ENCODE data around the gene NEMP1. TPM values are rescaled to one million over a fixed set of nuclear protein-coding genes. Genes with fewer than 3 reads are reported as not detected.
A peak's percentile ranks its signal among the peaks of the same experiment; 100 is the strongest.
"Not testable (repeated sequence)": the region's sequence is repeated elsewhere in the genome, so short reads cannot be mapped to it uniquely, and the experiment has no call there.

NEMP1 gene
- total and polyA plus RNA-seq, 5 experiments from 2014 or later, result 2.6 to 29.5 (median 5.5) TPM

- no peaks in the 10 kb centered on the region for H3K9me3 Mint-ChIP-seq
- DNase-seq (peak in 1 of 10 donors; percentile 36), ATAC-seq (no peak)
- H3K27me3 Mint-ChIP-seq, result no peaks in the 10 kb centered on the region
- peak overlapping the region in 1 of 10 donors; percentile 12 for H3K4me3 Mint-ChIP-seq
- H3K36me3 Mint-ChIP-seq, result no peaks in the 10 kb centered on the region
- POLR2A ChIA-PET, result interaction anchor here (0.5 to 1.3 kb wide), 3 partner anchors 14 to 104 kb away, joined by 3 to 4 read pairs (median 3); no protein-coding TSS in a partner anchor
- H3K4me1 Mint-ChIP-seq, result peaks cover 25 to 33% (median 32%) of the 10 kb centered on the region in 4 donors
- H3K27ac Mint-ChIP-seq, result peak overlapping the region in 5 of 10 donors; percentile 6 to 77 (median 31)
Observed at GRCh38 chr12:57031789-57032188, 46.8 kb downstream of the NEMP1 start.

- Mint-ChIP-seq H3K36me3 (no peaks in the 10 kb centered on the region), H3K27me3 (no peaks in the 10 kb centered on the region), H3K9me3 (no peaks in the 10 kb centered on the region), H3K4me3 (peak overlapping the region in 7 of 10 donors; percentile 22 to 61 (median 46)), H3K27ac (peak overlapping the region in 7 of 10 donors; percentile 23 to 77 (median 50)), H3K4me1 (peaks cover 31 to 39% (median 38%) of the 10 kb centered on the region in 4 donors)
- POLR2A ChIA-PET, result interaction anchor here (0.5 to 1.3 kb wide), 2 partner anchors 19 to 104 kb away, joined by 3 to 4 read pairs; no protein-coding TSS in a partner anchor
- peak; percentile 69 to 72 for ATAC-seq
- DNase-seq, result peak in 4 of 10 donors; percentile 9 to 59 (median 28)
Observed at GRCh38 chr12:57031138-57031725, 47.4 kb downstream of the NEMP1 start.

GRCh38 chr12:57029457-57029856, 49.1 kb downstream of the NEMP1 start:
- no peak overlapping the region for H3K4me3 Mint-ChIP-seq
- peak overlapping the region in 2 of 10 donors; percentile 25 to 39 for H3K27ac Mint-ChIP-seq
- no peaks in the 10 kb centered on the region for H3K27me3 Mint-ChIP-seq
- DNase-seq, result peak in 1 of 10 donors; percentile 53
- POLR2A ChIA-PET, result interaction anchor here (1.3 kb wide), 1 partner anchor 18 kb away, joined by 3 read pairs; no protein-coding TSS in a partner anchor
- peaks cover 32 to 42% (median 41%) of the 10 kb centered on the region in 4 donors for H3K4me1 Mint-ChIP-seq
- no peak for ATAC-seq
- H3K36me3 Mint-ChIP-seq, result no peaks in the 10 kb centered on the region
- H3K9me3 Mint-ChIP-seq, result no peaks in the 10 kb centered on the region

GRCh38 chr12:57027805-57028153, 50.8 kb downstream of the NEMP1 start:
- peak overlapping the region; percentile 0 to 91 (median 78) for H3K27ac Mint-ChIP-seq
- H3K9me3 Mint-ChIP-seq, result no peaks in the 10 kb centered on the region
- DNase-seq, result peak in 1 of 10 donors; percentile 37
- H3K27me3 Mint-ChIP-seq, result no peaks in the 10 kb centered on the region
- peaks cover 35 to 42% (median 41%) of the 10 kb centered on the region in 4 donors for H3K4me1 Mint-ChIP-seq
- peak overlapping the region in 6 of 10 donors; percentile 22 to 73 (median 52) for H3K4me3 Mint-ChIP-seq
- POLR2A ChIA-PET, result interaction anchor here (0.5 to 2.0 kb wide), 5 partner anchors 13 to 264 kb away, joined by 3 to 6 read pairs (median 5); partner anchors contain the start of gene STAT6
- no peaks in the 10 kb centered on the region for H3K36me3 Mint-ChIP-seq
- no peak for ATAC-seq

GRCh38 chr12:57027011-57027804, 51.4 kb downstream of the NEMP1 start:
- Mint-ChIP-seq H3K27me3 (no peaks in the 10 kb centered on the region), H3K4me3 (peak overlapping the region in 7 of 10 donors; percentile 37 to 73 (median 52)), H3K9me3 (no peaks in the 10 kb centered on the region), H3K27ac (peak overlapping the region; percentile 20 to 91 (median 82)), H3K4me1 (peaks cover 35 to 42% (median 41%) of the 10 kb centered on the region in 4 donors), H3K36me3 (no peaks in the 10 kb centered on the region)
- POLR2A ChIA-PET, result interaction anchor here (0.5 to 2.0 kb wide), 3 partner anchors 9 to 291 kb away, joined by 3 to 7 read pairs (median 5); no protein-coding TSS in a partner anchor
- DNase-seq (peak in 1 of 10 donors; percentile 55), ATAC-seq (peak in 1 of 2 donors; percentile 40)

- no peak for ATAC-seq
- H3K4me3 Mint-ChIP-seq, result no peak overlapping the region
- H3K9me3 Mint-ChIP-seq, result no peaks in the 10 kb centered on the region
- peak overlapping the region in 1 of 10 donors; percentile 60 for H3K27ac Mint-ChIP-seq
- H3K36me3 Mint-ChIP-seq, result no peaks in the 10 kb centered on the region
- no peaks in the 10 kb centered on the region for H3K27me3 Mint-ChIP-seq
- DNase-seq, result no peak
- peaks cover 21 to 30% (median 27%) of the 10 kb centered on the region in 4 donors for H3K4me1 Mint-ChIP-seq
- POLR2A ChIA-PET, result interaction anchor here (1.4 kb wide), 1 partner anchor 87 kb away, joined by 3 read pairs; no protein-coding TSS in a partner anchor
Observed at GRCh38 chr12:57025196-57025595, 53.4 kb downstream of the NEMP1 start.

- H3K36me3 Mint-ChIP-seq, DNase-seq, ATAC-seq, H3K27me3 Mint-ChIP-seq, H3K9me3 Mint-ChIP-seq, H3K4me3 Mint-ChIP-seq, POLR2A ChIA-PET: not testable (repeated sequence)
- H3K4me1 Mint-ChIP-seq, result peaks cover 18 to 29% (median 28%) of the 10 kb centered on the region in 4 donors
- H3K27ac Mint-ChIP-seq, result peak overlapping the region in 3 of 10 donors; percentile 8 to 80 (median 34)
Observed at GRCh38 chr12:57022324-57022723, 56.3 kb downstream of the NEMP1 start.

GRCh38 chr12:57019983-57020719, 58.4 kb downstream of the NEMP1 start:
- DNase-seq (peak in 2 of 10 donors; percentile 7 to 15), ATAC-seq (no peak)
- H3K27ac Mint-ChIP-seq, result peak overlapping the region; percentile 53 to 94 (median 80)
- no peaks in the 10 kb centered on the region for H3K36me3 Mint-ChIP-seq
- H3K27me3 Mint-ChIP-seq, result peaks cover 0 to 2% (median 0%) of the 10 kb centered on the region in 5 donors
- H3K4me1 Mint-ChIP-seq, result peaks cover 10 to 16% (median 15%) of the 10 kb centered on the region in 4 donors
- POLR2A ChIA-PET, result no interaction called here
- peak overlapping the region in 8 of 10 donors; percentile 1 to 63 (median 42) for H3K4me3 Mint-ChIP-seq
- H3K9me3 Mint-ChIP-seq, result no peaks in the 10 kb centered on the region

- ATAC-seq (no peak), DNase-seq (no peak)
- Mint-ChIP-seq H3K9me3 (no peaks in the 10 kb centered on the region), H3K36me3 (no peaks in the 10 kb centered on the region), H3K27ac (peak overlapping the region in 2 of 10 donors; percentile 43 to 71), H3K4me1 (peaks cover 8 to 16% (median 15%) of the 10 kb centered on the region in 4 donors), H3K27me3 (peaks cover 0 to 10% (median 0%) of the 10 kb centered on the region in 5 donors), H3K4me3 (no peak overlapping the region)
- POLR2A ChIA-PET, result interaction anchor here (0.7 to 1.6 kb wide), 2 partner anchors 11 to 30 kb away, joined by 3 to 6 read pairs; no protein-coding TSS in a partner anchor
Observed at GRCh38 chr12:57018906-57019305, 59.7 kb downstream of the NEMP1 start.

GRCh38 chr12:57018353-57018752, 60.2 kb downstream of the NEMP1 start:
- POLR2A ChIA-PET, result interaction anchor here (0.6 to 1.8 kb wide), 10 partner anchors 9 to 329 kb away, joined by 3 to 8 read pairs (median 4); no protein-coding TSS in a partner anchor
- H3K27me3 Mint-ChIP-seq, result peaks cover 0 to 11% (median 0%) of the 10 kb centered on the region in 5 donors
- not testable (repeated sequence) for H3K27ac Mint-ChIP-seq, H3K36me3 Mint-ChIP-seq, DNase-seq, H3K9me3 Mint-ChIP-seq, ATAC-seq, H3K4me3 Mint-ChIP-seq
- H3K4me1 Mint-ChIP-seq, result peaks cover 5 to 16% (median 15%) of the 10 kb centered on the region in 4 donors

- Mint-ChIP-seq H3K27ac (peak within 1 kb of the TSS in 1 of 10 donors; percentile 76), H3K4me3 (no peak within 1 kb of the TSS), H3K27me3 (peaks cover 0 to 11% (median 0%) of the 10 kb centered on the region in 5 donors), H3K36me3 (no peaks in the 10 kb centered on the region), H3K9me3 (no peaks in the 10 kb centered on the region), H3K4me1 (peaks cover 12 to 27% (median 23%) of the 10 kb centered on the region in 4 donors)
- no peak for ATAC-seq
- DNase-seq, result no peak
- POLR2A ChIA-PET, result interaction anchor here (0.7 to 1.4 kb wide), 4 partner anchors 15 to 168 kb away, joined by 3 to 4 read pairs (median 3); no protein-coding TSS in a partner anchor
Observed at GRCh38 chr12:57016348-57016747, 62.2 kb downstream of the NEMP1 start, which contains the start of gene TAC3. Gene TAC3, minus strand, starts transcription at chr12:57016529. Its CDS starts 732 bp downstream, at chr12:57015797.

Data from naive thymus-derived CD8-positive, alpha-beta T cell (primary cell).